Measurements from ENCODE around the gene ATG4C. TPM values are rescaled to one million over a fixed set of nuclear protein-coding genes. Genes with fewer than 3 reads are reported as not detected.

ATG4C gene
- total RNA-seq, 2 experiments from 2014 or later: 4.2 to 4.6 TPM

DNA sequence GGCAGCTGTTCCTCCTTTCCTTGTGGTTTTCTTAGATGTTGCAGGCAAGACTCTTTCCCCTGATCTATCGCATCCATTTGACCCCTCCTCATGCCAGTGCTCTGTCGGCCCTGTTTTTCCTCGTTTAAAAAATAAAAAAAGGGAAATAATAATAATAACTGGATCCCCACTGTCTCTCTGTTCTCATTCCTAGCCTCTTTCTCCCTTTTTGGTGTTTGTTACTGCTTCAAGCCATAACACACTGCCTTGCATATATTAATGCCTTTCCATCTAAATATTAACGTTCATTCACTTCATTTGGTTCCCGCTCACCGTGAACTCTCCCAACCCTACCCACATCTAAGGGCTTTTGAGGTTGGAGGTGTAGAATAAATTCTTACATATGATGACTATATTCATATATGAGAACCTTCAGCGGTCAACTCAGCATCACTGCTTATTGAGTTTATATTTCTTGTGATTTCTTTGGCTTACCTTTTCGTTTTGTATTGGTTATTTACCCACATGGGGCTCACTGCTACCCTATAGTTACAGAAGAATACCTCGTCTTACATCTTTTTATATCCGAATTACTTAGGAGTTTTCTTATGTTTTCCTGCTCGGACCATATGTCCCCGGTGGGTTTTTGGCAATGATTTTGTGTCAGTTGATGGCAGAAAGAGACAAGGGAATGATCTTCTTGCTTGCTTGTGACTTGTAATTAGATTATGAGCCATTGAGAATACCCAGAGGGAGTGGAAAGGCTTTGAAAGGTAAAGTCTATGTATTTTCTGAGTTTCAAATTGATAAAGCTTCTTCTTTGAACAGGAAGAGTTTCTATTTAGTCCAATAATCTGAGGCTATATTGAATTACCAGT is 805 bp downstream of the ATG4C start:
- Histone ChIP-seq H3K4me3 (ENCODE audit: low read length) (peak overlapping the region; percentile 63), H3K27me3 (ENCODE audit: control insufficient read depth in 1 of 2, insufficient read depth in 2 of 2, low read length in 2 of 2) (no peaks in the 10 kb centered on the region), H3K4me1 (ENCODE audit: insufficient read depth, low read length) (peaks cover 10% of the 10 kb centered on the region), H3K9me3 (ENCODE audit: control insufficient read depth in 1 of 2, insufficient read depth in 1 of 2, low read length in 2 of 2) (no peaks in the 10 kb centered on the region), H3K27ac (ENCODE audit: low read depth in 1 of 2, low read length in 2 of 2) (peak overlapping the region; percentile 85 to 88), H3K36me3 (ENCODE audit: insufficient read depth, low read length) (no peaks in the 10 kb centered on the region)
- peak in 3 of 14 experiments; percentile 27 to 33 (median 30) for DNase-seq
- Mint-ChIP-seq H3K4me1 (ENCODE audit: low read depth) (peaks cover 14% of the 10 kb centered on the region), H3K27me3 (no peaks in the 10 kb centered on the region), H3K9me3 (no peaks in the 10 kb centered on the region), H3K4me3 (no peak overlapping the region), H3K36me3 (ENCODE audit: low read depth) (no peaks in the 10 kb centered on the region), H3K27ac (no peak overlapping the region)
- ChIA-PET CTCF (no interaction called here), POLR2A (interaction anchor here (0.9 to 2.5 kb wide), 4 partner anchors 10 to 809 kb away, joined by 3 to 29 read pairs (median 3); partner anchors contain the start of genes PGM1 and USP1)
- peak; percentile 3 for ATAC-seq (ENCODE audit: poor library complexity)
- TF ChIP-seq CTCF (IDR thresholded peaks at IDR 0.05): no peak
- intact Hi-C loops (cut with DNase I, micrococcal nuclease): loop anchor here in 1 of 2 experiments (5.0 to 10.0 kb wide), 4 partner anchors 97 to 1730 kb away; partner anchors contain the start of genes DOCK7 and TM2D1

- ChIA-PET CTCF (no interaction called here), POLR2A (no interaction called here)
- H3K9me3 Mint-ChIP-seq: no peaks in the 10 kb centered on the region
- TF ChIP-seq CTCF (IDR thresholded peaks at IDR 0.05): no peak
- DNase-seq (no peak), ATAC-seq (ENCODE audit: poor library complexity) (no peak)
- intact Hi-C loops (cut with DNase I, micrococcal nuclease): no loop called here
- Histone ChIP-seq H3K4me1 (ENCODE audit: insufficient read depth, low read length) (no peaks in the 10 kb centered on the region), H3K4me3 (ENCODE audit: low read length) (no peak overlapping the region), H3K9me3 (ENCODE audit: control insufficient read depth in 1 of 2, insufficient read depth in 1 of 2, low read length in 2 of 2) (no peaks in the 10 kb centered on the region), H3K27me3 (ENCODE audit: control insufficient read depth in 1 of 2, insufficient read depth in 2 of 2, low read length in 2 of 2) (no peaks in the 10 kb centered on the region), H3K27ac (ENCODE audit: low read depth in 1 of 2, low read length in 2 of 2) (no peak overlapping the region), H3K36me3 (ENCODE audit: insufficient read depth, low read length) (no peaks in the 10 kb centered on the region)
- no peaks in the 10 kb centered on the region for H3K27me3 Mint-ChIP-seq
- no peak overlapping the region for H3K4me3 Mint-ChIP-seq
- no peak overlapping the region for H3K27ac Mint-ChIP-seq
- H3K4me1 Mint-ChIP-seq (ENCODE audit: low read depth): peaks cover 28% of the 10 kb centered on the region
- no peaks in the 10 kb centered on the region for H3K36me3 Mint-ChIP-seq (ENCODE audit: low read depth)
These were observed 6.8 kb downstream of the ATG4C start for GRCh38 chr1:62790716-62791115.

DNA sequence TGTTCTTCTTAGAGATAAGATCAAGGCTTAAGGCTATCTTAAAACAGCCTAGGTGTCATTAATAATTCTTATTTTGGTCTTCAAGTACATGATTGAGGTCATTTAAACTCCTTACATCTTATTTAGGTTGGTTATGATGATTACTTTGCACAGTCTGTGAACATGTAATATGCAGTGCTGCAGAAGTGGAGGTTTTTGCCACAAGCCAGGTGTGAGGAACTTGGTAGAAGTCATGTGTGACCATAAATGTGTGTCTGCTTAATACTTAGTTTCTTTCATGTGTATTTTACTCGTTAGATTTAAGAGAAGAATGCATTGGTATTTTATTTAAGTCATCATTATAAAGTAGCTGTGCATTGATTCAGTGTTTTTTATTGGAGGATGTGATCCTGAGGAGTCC is 10.1 kb downstream of the ATG4C start:
- Histone ChIP-seq H3K27me3 (ENCODE audit: control insufficient read depth in 1 of 2, insufficient read depth in 2 of 2, low read length in 2 of 2) (no peaks in the 10 kb centered on the region), H3K9me3 (ENCODE audit: control insufficient read depth in 1 of 2, insufficient read depth in 1 of 2, low read length in 2 of 2) (no peaks in the 10 kb centered on the region), H3K4me1 (ENCODE audit: insufficient read depth, low read length) (no peaks in the 10 kb centered on the region), H3K27ac (ENCODE audit: low read depth in 1 of 2, low read length in 2 of 2) (no peak overlapping the region), H3K4me3 (ENCODE audit: low read length) (no peak overlapping the region), H3K36me3 (ENCODE audit: insufficient read depth, low read length) (no peaks in the 10 kb centered on the region)
- no peak overlapping the region for H3K4me3 Mint-ChIP-seq
- H3K27ac Mint-ChIP-seq: no peak overlapping the region
- no peaks in the 10 kb centered on the region for H3K36me3 Mint-ChIP-seq (ENCODE audit: low read depth)
- DNase-seq: no peak
- TF ChIP-seq CTCF (IDR thresholded peaks at IDR 0.05): no peak
- H3K9me3 Mint-ChIP-seq: no peaks in the 10 kb centered on the region
- CTCF ChIA-PET: no interaction called here
- POLR2A ChIA-PET: interaction anchor here (1.1 kb wide), 1 partner anchor 10 kb away, joined by 3 read pairs; the partner anchor contains the start of gene ATG4C
- peaks cover 13% of the 10 kb centered on the region for H3K4me1 Mint-ChIP-seq (ENCODE audit: low read depth)
- no peak for ATAC-seq (ENCODE audit: poor library complexity)
- H3K27me3 Mint-ChIP-seq: no peaks in the 10 kb centered on the region
- intact Hi-C loops (cut with DNase I, micrococcal nuclease): no loop called here

All from CD4-positive, alpha-beta T cell (primary cell).